Thoracic aorta (tissue), 2 donors: ENCODE results near the gene CFAP68. TPM values are rescaled to one million over a fixed set of nuclear protein-coding genes. Genes with fewer than 3 reads are reported as not detected.

Experiments used
- ATAC-seq: fragments of 150-250 bp; one replicate; pipeline ENCODE4 v1.8.0; 2017; ENCODE audit warnings: low read depth; ENCODE audit not compliant: insufficient number of reproducible peaks, low FRiP score
- DNase-seq: peaks from one replicate; pipeline ENCODE4 v3.0.0-alpha.2; 2020; ENCODE audit warnings: low spot score
- H3K27ac ChIP-seq, 2 donors: fragments of 200-600 bp; sonication (generic); 1 replicate in 1 of 2; 2 replicates in 1 of 2; pipeline ENCODE4 v1.5.1; 2016; ENCODE audit warnings: mild to moderate bottlenecking in 2 of 2, moderate library complexity in 2 of 2
- H3K27me3 ChIP-seq: fragments of 200-600 bp; sonication (generic); replicated peaks from 2 replicates; pipeline ENCODE4 v1.6.0; 2016; ENCODE audit warnings: mild to moderate bottlenecking; ENCODE audit not compliant: insufficient read depth
- H3K36me3 ChIP-seq: fragments of 200-600 bp; sonication (generic); one replicate; pipeline ENCODE4 v1.5.1; 2016
- H3K4me1 ChIP-seq, 2 donors: fragments of 200-600 bp; sonication (generic); 1 replicate in 1 of 2; 2 replicates in 1 of 2; pipeline versions ENCODE4 v1.5.1 to v1.6.0; 2016; ENCODE audit warnings: low read depth in 2 of 2, mild to moderate bottlenecking in 1 of 2; ENCODE audit not compliant: control insufficient read depth in 1 of 2
- H3K4me3 ChIP-seq: fragments of 200-600 bp; sonication (generic); 2 replicates; pipeline ENCODE4 v1.5.1; 2016; ENCODE audit warnings: mild to moderate bottlenecking
- H3K9me3 ChIP-seq: fragments of 200-600 bp; sonication (generic); 2 replicates; pipeline ENCODE4 v1.5.1; 2016
- CTCF ChIP-seq: fragments of 200-600 bp; sonication (generic); IDR thresholded peaks from one replicate; pipeline ENCODE4 v1.5.1; 2019; ENCODE audit warnings: antibody characterized with exemption
- total RNA-seq, 2 donors: library from RNA; depleted of rRNA; stranded (reverse); fragments of >200 nt; gene quantifications; one replicate each; pipeline versions ENCODE4 v1.1.0 to v1.2.3, GENCODE V29; 2016

Gene CFAP68
- total RNA-seq, 2 donors from 2014 or later = 1.9 to 9.7 TPM

GRCh38 chr11:111836721-111837120 is 42.6 kb upstream of the CFAP68 start:
- H3K4me1 ChIP-seq = peaks cover 0 to 3% of the 10 kb centered on the region in 2 donors
- ATAC-seq (no peak), DNase-seq (no peak)
- no peak overlapping the region for H3K4me3 ChIP-seq
- no peak overlapping the region for H3K27ac ChIP-seq
- no peaks in the 10 kb centered on the region for H3K9me3 ChIP-seq
- H3K27me3 ChIP-seq = no peaks in the 10 kb centered on the region
- no peak for TF ChIP-seq CTCF
- peaks cover 28% of the 10 kb centered on the region for H3K36me3 ChIP-seq

- no peak for TF ChIP-seq CTCF
- Histone ChIP-seq H3K4me3 (no peak overlapping the region), H3K4me1 (peaks cover 0 to 3% of the 10 kb centered on the region in 2 donors), H3K9me3 (no peaks in the 10 kb centered on the region), H3K27ac (no peak overlapping the region), H3K27me3 (no peaks in the 10 kb centered on the region), H3K36me3 (peaks cover 28% of the 10 kb centered on the region)
- DNase-seq (no peak), ATAC-seq (no peak)
These were observed 41.9 kb upstream of the CFAP68 start for GRCh38 chr11:111837366-111837891.

- no peak for ATAC-seq
- H3K9me3 ChIP-seq = no peaks in the 10 kb centered on the region
- no peak for DNase-seq
- H3K27me3 ChIP-seq = no peaks in the 10 kb centered on the region
- TF ChIP-seq CTCF = no peak
- no peak overlapping the region for H3K4me3 ChIP-seq
- no peak overlapping the region for H3K27ac ChIP-seq
- H3K4me1 ChIP-seq = peaks cover 0 to 3% of the 10 kb centered on the region in 2 donors
- peaks cover 28% of the 10 kb centered on the region for H3K36me3 ChIP-seq
These were observed 41.3 kb upstream of the CFAP68 start for GRCh38 chr11:111838054-111838453.

- H3K27ac ChIP-seq = no peak overlapping the region
- H3K4me1 ChIP-seq = peaks cover 0 to 3% of the 10 kb centered on the region in 2 donors
- no peaks in the 10 kb centered on the region for H3K27me3 ChIP-seq
- TF ChIP-seq CTCF = no peak
- DNase-seq = no peak
- H3K4me3 ChIP-seq = no peak overlapping the region
- no peaks in the 10 kb centered on the region for H3K9me3 ChIP-seq
- no peak for ATAC-seq
- H3K36me3 ChIP-seq = peaks cover 37% of the 10 kb centered on the region
These were observed 39.2 kb upstream of the CFAP68 start for GRCh38 chr11:111840143-111840542.

GRCh38 chr11:111841370-111842053 is 37.8 kb upstream of the CFAP68 start:
- peak; percentile 82 for TF ChIP-seq CTCF
- ATAC-seq = peak; percentile 89

More at GRCh38 chr11:111841370-111842053, 37.8 kb upstream of the CFAP68 start:
- Histone ChIP-seq H3K4me3 (peak overlapping the region; percentile 19), H3K36me3 (peaks cover 27% of the 10 kb centered on the region), H3K4me1 (peaks cover 0 to 3% of the 10 kb centered on the region in 2 donors), H3K27me3 (no peaks in the 10 kb centered on the region), H3K9me3 (no peaks in the 10 kb centered on the region), H3K27ac (no peak overlapping the region)
- DNase-seq = peak; percentile 58
